HepG2 (cell line): Measurements from ENCODE around the gene KRTAP10-8. TPM values are rescaled to one million over a fixed set of nuclear protein-coding genes. Genes with fewer than 3 reads are reported as not detected.

Experiments used
- ATAC-seq: fragments of 200-7000 bp; cut with Tn5 transposase; 3 replicates; pipeline ENCODE4 v1.9.1; 2020; ENCODE audit warnings: mild to moderate bottlenecking, moderate library complexity
- BruUV-seq: library from RNA; stranded (reverse); fragments of 400-500 nt; replicated peaks from 2 replicates; lab custom pipeline; 2021; lab: Mats Ljungman, UMichigan
- CTCF ChIA-PET: fragments of 300-600 bp; formaldehyde crosslinking; extraction: SDS; loops from one replicate; lab custom pipeline; 2021; ENCODE audit warnings: low total read pairs, inconsistent platforms, low intra/inter-chr PET ratio; lab: Yijun Ruan, JAX
- POLR2A ChIA-PET: fragments of 350-600 bp; sonication (Branson Sonifier 250); formaldehyde crosslinking; loops from one replicate; lab custom pipeline; 2020; ENCODE audit warnings: antibody characterized with exemption, inconsistent platforms; lab: Yijun Ruan, JAX
- DNase-seq: peaks from one replicate; pipeline ENCODE4 v3.0.0-alpha.2; 2015; ENCODE audit warnings: low spot score
- FAIRE-seq: peaks from 3 replicates; lab custom pipeline; 2011; peaks lifted over from hg19 to GRCh38; lab: Jason Lieb, UNC
- H2AFZ ChIP-seq: one replicate; pipeline ENCODE4 v1.6.1; 2011; ENCODE audit warnings: low read length, inconsistent platforms
- H3K27ac ChIP-seq: fragments of 300-600 bp; 3 replicates; pipeline ENCODE4 v1.8.0; 2011; ENCODE audit warnings: mixed run types, mild to moderate bottlenecking, mixed read lengths, low read length, inconsistent platforms; ENCODE audit not compliant: insufficient read depth; ENCODE audit errors: extremely low read length
- H3K27me3 ChIP-seq, 2 experiments: fragments of 200-600 bp in 1 of 2; 2 replicates in 1 of 2; 3 replicates in 1 of 2; pipeline versions ENCODE4 v1.6.0 to v1.8.0; 2011; ENCODE audit warnings: low read length in 2 of 2, mild to moderate bottlenecking in 2 of 2, moderate library complexity in 2 of 2, inconsistent platforms in 1 of 2; ENCODE audit not compliant: insufficient read depth in 2 of 2, control insufficient read depth in 1 of 2
- H3K36me3 ChIP-seq, 2 experiments: fragments of 200-600 bp in 1 of 2; replicated peaks in 1 of 2; 2 replicates in 1 of 2; 3 replicates in 1 of 2; pipeline versions ENCODE4 v1.5.1 to v1.8.0; 2011; ENCODE audit warnings: low read length in 2 of 2, inconsistent platforms in 1 of 2; ENCODE audit not compliant: insufficient read depth in 2 of 2, control insufficient read depth in 1 of 2
- H3K4me1 ChIP-seq: 2 replicates; pipeline ENCODE4 v1.5.1; 2012; ENCODE audit warnings: low read length, inconsistent platforms; ENCODE audit not compliant: insufficient read depth
- H3K4me2 ChIP-seq: 2 replicates; pipeline ENCODE4 v1.6.0; 2011; ENCODE audit warnings: low read depth, low read length, inconsistent platforms
- H3K4me3 ChIP-seq, 3 experiments: fragments of 200-600 bp in 1 of 3; sonication (generic), shearing (Covaris generic) in 1 of 3; replicated peaks in 1 of 3; 2 replicates each; pipeline ENCODE4 v1.5.1; 2011 to 2016; ENCODE audit warnings: low read length in 3 of 3, inconsistent platforms in 2 of 3, low read depth in 2 of 3, mild to moderate bottlenecking in 2 of 3, control low read depth in 1 of 3, mixed read lengths in 1 of 3; ENCODE audit not compliant: insufficient read depth in 1 of 3
- H3K79me2 ChIP-seq: one replicate; pipeline ENCODE4 v1.6.1; 2011; ENCODE audit warnings: low read length, inconsistent platforms; ENCODE audit not compliant: insufficient read depth
- H3K9ac ChIP-seq: 2 replicates; pipeline ENCODE4 v1.6.0; 2011; ENCODE audit warnings: mild to moderate bottlenecking, low read depth, low read length, inconsistent platforms; ENCODE audit not compliant: insufficient read depth
- H3K9me3 ChIP-seq: 2 replicates; pipeline ENCODE4 v1.5.1; 2012; ENCODE audit warnings: mild to moderate bottlenecking, low read length
- H4K20me1 ChIP-seq: 2 replicates; pipeline ENCODE4 v1.6.0; 2011; ENCODE audit warnings: inconsistent platforms, mild to moderate bottlenecking, low read length, moderate library complexity; ENCODE audit not compliant: insufficient read depth
- ADNP ChIP-seq: sonication (generic); formaldehyde crosslinking; IDR thresholded peaks from 2 replicates; pipeline ENCODE4 v1.4.0; 2020; ENCODE audit warnings: missing genetic modification reagents
- ATF7 ChIP-seq, 2 experiments: fragments of 450-650 bp in 1 of 2; sonication (generic) in 1 of 2; formaldehyde crosslinking in 1 of 2; IDR thresholded peaks; 2 replicates each; pipeline versions ENCODE4 v1.4.0 to v1.6.1; 2016 to 2020; ENCODE audit warnings: antibody characterized with exemption in 1 of 2, mild to moderate bottlenecking in 1 of 2, missing genetic modification reagents in 1 of 2
- CREM ChIP-seq, 2 experiments: sonication (generic) in 1 of 2; formaldehyde crosslinking in 1 of 2; IDR thresholded peaks; 2 replicates each; pipeline versions ENCODE4 v1.4.0 to v1.6.1; 2016 to 2020; ENCODE audit warnings: antibody characterized with exemption in 1 of 2, mild to moderate bottlenecking in 1 of 2, missing genetic modification reagents in 1 of 2
- ISX ChIP-seq: sonication (generic); formaldehyde crosslinking; conservative IDR thresholded peaks from 2 replicates; pipeline ENCODE4 v1.5.0; 2020; ENCODE audit warnings: missing genetic modification reagents
- LCORL ChIP-seq, 2 experiments: fragments of 450-650 bp in 1 of 2; sonication (generic) in 1 of 2; formaldehyde crosslinking in 1 of 2; IDR thresholded peaks; 2 replicates each; pipeline versions ENCODE4 v1.5.0 to v1.6.1; 2017 to 2020; ENCODE audit warnings: antibody characterized with exemption in 1 of 2, missing genetic modification reagents in 1 of 2
- NAIF1 ChIP-seq: sonication (generic); formaldehyde crosslinking; IDR thresholded peaks from 2 replicates; pipeline ENCODE4 v1.5.0; 2020; ENCODE audit warnings: mild to moderate bottlenecking, missing genetic modification reagents, borderline replicate concordance
- TOE1 ChIP-seq: sonication (generic); formaldehyde crosslinking; IDR thresholded peaks from 2 replicates; pipeline ENCODE4 v1.4.0; 2020; ENCODE audit warnings: mild to moderate bottlenecking, missing genetic modification reagents
- ZSCAN30 ChIP-seq: sonication (generic); formaldehyde crosslinking; IDR thresholded peaks from 2 replicates; pipeline ENCODE4 v1.5.0; 2020; ENCODE audit warnings: mild to moderate bottlenecking, missing genetic modification reagents
- WGBS: methylation state at CpG from one replicate; pipeline ENCODE4 v1.1.6; 2017; ENCODE audit warnings: low lambda C conversion rate; 5-methylcytosine and 5-hydroxymethylcytosine counted together
- in situ Hi-C: cut with HindIII; loops from 2 replicates; pipeline ENCODE4 v1.10.0; 2017; ENCODE audit warnings: low pct_unique_long_range_greater_than_20kb; ENCODE audit not compliant: extremely low pct_ligation_motif_present
- intact Hi-C: fragments of 100-400 bp; cut with micrococcal nuclease; formaldehyde crosslinking; loops from one replicate; pipeline ENCODE4 v1.10.0; 2022; ENCODE audit not compliant: unreplicated experiment
- polyA plus RNA-seq, 8 experiments: library from polyadenylated mRNA; depleted of rRNA in 3 of 8; stranded (reverse) in 7 of 8; unstranded in 1 of 8; fragments of >200 nt; fragmentation: Illumina TruSeq in 4 of 8; extraction: Trizol in 4 of 8; gene quantifications; 2 replicates each; pipeline versions ENCODE4 v1.2.1 to v1.2.3, GENCODE V29; 2011 to 2016; ENCODE audit warnings: low read depth in 4 of 8, missing spikeins in 1 of 8, mixed read lengths in 1 of 8; ENCODE audit not compliant: insufficient read depth in 1 of 8
- total RNA-seq, 5 experiments: library from RNA; depleted of rRNA; stranded (reverse); fragments of >200 nt; fragmentation: Illumina TruSeq; extraction: Trizol; gene quantifications; 2 replicates each; pipeline ENCODE4 v1.2.3, GENCODE V29; 2016; ENCODE audit warnings: low read depth in 1 of 5
- TF ChIP-seq, protein P1 (sequence below): sonication (generic); formaldehyde crosslinking; IDR thresholded peaks from 2 replicates; pipeline ENCODE4 v1.8.0; 2022; ENCODE audit warnings: mild to moderate bottlenecking, missing genetic modification reagents; ENCODE audit not compliant: insufficient replicate concordance

The KRTAP10-8 gene
- total and polyA plus RNA-seq, 2 of the 13 experiments (the other 11 are each of a cell fraction or from before 2014, with no cell fraction given) = not detected

DNA sequence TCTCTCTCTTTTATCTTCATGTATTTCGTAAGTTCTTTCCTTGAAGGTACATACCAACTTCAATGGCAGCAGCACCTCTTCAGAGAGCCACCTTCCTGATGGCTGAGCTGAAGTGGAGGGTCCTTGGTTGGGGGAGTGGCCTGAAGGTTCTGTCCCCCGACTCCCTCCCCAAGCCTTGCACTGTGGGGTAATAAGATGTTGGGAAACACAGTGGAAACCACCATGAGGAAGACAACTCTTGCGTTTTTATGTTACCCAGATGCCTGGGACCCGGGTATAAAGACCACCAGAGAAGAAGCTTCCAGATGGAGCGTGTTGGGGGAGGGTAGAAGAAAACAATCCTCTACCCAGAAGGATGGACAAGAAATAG lies 46.6 kb downstream of the KRTAP10-8 start:
- Histone ChIP-seq H3K9ac (no peak overlapping the region), H4K20me1 (no peaks in the 10 kb centered on the region), H3K27ac (no peak overlapping the region), H3K36me3 (no peaks in the 10 kb centered on the region), H3K27me3 (peaks cover 3 to 9% of the 10 kb centered on the region in 2 experiments; a peak in 2 of 5 replicates), H3K4me2 (no peak overlapping the region), H3K4me3 (no peak overlapping the region), H3K9me3 (peaks cover 4% of the 10 kb centered on the region; the same call in 1 of the 2 replicates), H3K79me2 (no peaks in the 10 kb centered on the region), H2AFZ (no peak overlapping the region), H3K4me1 (peaks cover 9% of the 10 kb centered on the region; the same call in 1 of the 2 replicates)
- WGBS = 39% methylated on average over 5 of the region's 5 CpGs
- ChIA-PET CTCF (no interaction called here), POLR2A (no interaction called here)
- intact Hi-C loops (no loop called here), in situ Hi-C loops (no loop called here)
- TF ChIP-seq ISX = no peak
- TF ChIP-seq TOE1 (CRISPR knock-in tag) = no peak
- no peak for TF ChIP-seq ZSCAN30 (CRISPR knock-in tag)
- TF ChIP-seq NAIF1 (CRISPR knock-in tag) = no peak
- TF ChIP-seq, protein P1, sequence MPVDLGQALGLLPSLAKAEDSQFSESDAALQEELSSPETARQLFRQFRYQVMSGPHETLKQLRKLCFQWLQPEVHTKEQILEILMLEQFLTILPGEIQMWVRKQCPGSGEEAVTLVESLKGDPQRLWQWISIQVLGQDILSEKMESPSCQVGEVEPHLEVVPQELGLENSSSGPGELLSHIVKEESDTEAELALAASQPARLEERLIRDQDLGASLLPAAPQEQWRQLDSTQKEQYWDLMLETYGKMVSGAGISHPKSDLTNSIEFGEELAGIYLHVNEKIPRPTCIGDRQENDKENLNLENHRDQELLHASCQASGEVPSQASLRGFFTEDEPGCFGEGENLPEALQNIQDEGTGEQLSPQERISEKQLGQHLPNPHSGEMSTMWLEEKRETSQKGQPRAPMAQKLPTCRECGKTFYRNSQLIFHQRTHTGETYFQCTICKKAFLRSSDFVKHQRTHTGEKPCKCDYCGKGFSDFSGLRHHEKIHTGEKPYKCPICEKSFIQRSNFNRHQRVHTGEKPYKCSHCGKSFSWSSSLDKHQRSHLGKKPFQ (CRISPR knock-in tag) = no peak
- no peak for TF ChIP-seq ATF7 (IDR thresholded peaks at IDR 0.05)
- no peak for TF ChIP-seq ATF7 (CRISPR knock-in tag; IDR thresholded peaks at IDR 0.05)
- no peak for TF ChIP-seq CREM (IDR thresholded peaks at IDR 0.05)
- no peak for TF ChIP-seq CREM (CRISPR knock-in tag; IDR thresholded peaks at IDR 0.05)
- TF ChIP-seq LCORL (IDR thresholded peaks at IDR 0.05) = no peak
- no peak for TF ChIP-seq LCORL (CRISPR knock-in tag; IDR thresholded peaks at IDR 0.05)
- TF ChIP-seq ADNP (CRISPR knock-in tag) = no peak
- no peak for ATAC-seq
- BruUV-seq = no TSS peak
- no peak for FAIRE-seq
- no peak for DNase-seq
